Spinal cord (tissue), 10 donors: ENCODE measurements around the gene CFAP73. TPM values are rescaled to one million over a fixed set of nuclear protein-coding genes. Genes with fewer than 3 reads are reported as not detected.
A peak's percentile ranks its signal among the peaks of the same experiment; 100 is the strongest.
"Not testable (repeated sequence)": the region's sequence is repeated elsewhere in the genome, so short reads cannot be mapped to it uniquely, and the experiment has no call there.

ENCODE experiments used
- DNase-seq, 6 donors: peaks; one replicate each; pipeline versions ENCODE4 v3.0.0 to v3.0.0-alpha.2; 2013 to 2015; ENCODE audit warnings: low spot score in 6 of 6, low read depth in 4 of 6
- H3K27ac ChIP-seq: one replicate; pipeline ENCODE4 v1.5.1; 2013; ENCODE audit warnings: low read depth, low read length, control low read depth
- H3K27me3 ChIP-seq: one replicate; pipeline ENCODE4 v1.6.1; 2013; ENCODE audit warnings: low read length; ENCODE audit not compliant: control insufficient read depth, insufficient read depth
- H3K36me3 ChIP-seq: one replicate; pipeline ENCODE4 v1.6.1; 2013; ENCODE audit warnings: low read length; ENCODE audit not compliant: control insufficient read depth, insufficient read depth
- H3K4me1 ChIP-seq: one replicate; pipeline ENCODE4 v1.6.1; 2013; ENCODE audit warnings: low read length; ENCODE audit not compliant: control insufficient read depth, insufficient read depth
- H3K4me3 ChIP-seq: one replicate; pipeline ENCODE4 v1.5.1; 2013; ENCODE audit warnings: low read depth, low read length, control low read depth
- H3K9me3 ChIP-seq: one replicate; pipeline ENCODE4 v1.6.1; 2013; ENCODE audit warnings: low read length; ENCODE audit not compliant: control insufficient read depth, insufficient read depth
- WGBS: methylation state at CpG from one replicate; pipeline ENCODE4 v1.1.5; 2013; ENCODE audit warnings: missing lambda C conversion rate; ENCODE audit not compliant: insufficient coverage; 5-methylcytosine and 5-hydroxymethylcytosine counted together
- polyA plus RNA-seq, 2 donors: library from polyadenylated mRNA; unstranded; fragments of 120-200 nt; gene quantifications; one replicate each; pipeline ENCODE4 v1.2.1, GENCODE V29; 2013; ENCODE audit not compliant: insufficient read length in 2 of 2
- total RNA-seq, 2 donors: library from RNA; depleted of rRNA in 1 of 2; stranded (reverse); fragments of 120-200 nt in 1 of 2; fragments of >200 nt in 1 of 2; gene quantifications; one replicate each; pipeline versions ENCODE4 v1.2.3 to v1.2.4, GENCODE V29; 2013 to 2014
- donor health status: healthy.

Gene CFAP73
- total and polyA plus RNA-seq, 4 donors, result 1.2 to 14.9 (median 10.0) TPM

GRCh38 chr12:113138826-113139225 is 10.7 kb upstream of the CFAP73 start:
- no peak overlapping the region for H3K4me3 ChIP-seq
- no peak overlapping the region for H3K27ac ChIP-seq
- H3K4me1 ChIP-seq, result peaks cover 35% of the 10 kb centered on the region
- WGBS, result 66% methylated on average over 2 of the region's 3 CpGs
- no peaks in the 10 kb centered on the region for H3K9me3 ChIP-seq
- no peaks in the 10 kb centered on the region for H3K36me3 ChIP-seq
- DNase-seq, result no peak
- H3K27me3 ChIP-seq, result peaks cover 21% of the 10 kb centered on the region

DNA sequence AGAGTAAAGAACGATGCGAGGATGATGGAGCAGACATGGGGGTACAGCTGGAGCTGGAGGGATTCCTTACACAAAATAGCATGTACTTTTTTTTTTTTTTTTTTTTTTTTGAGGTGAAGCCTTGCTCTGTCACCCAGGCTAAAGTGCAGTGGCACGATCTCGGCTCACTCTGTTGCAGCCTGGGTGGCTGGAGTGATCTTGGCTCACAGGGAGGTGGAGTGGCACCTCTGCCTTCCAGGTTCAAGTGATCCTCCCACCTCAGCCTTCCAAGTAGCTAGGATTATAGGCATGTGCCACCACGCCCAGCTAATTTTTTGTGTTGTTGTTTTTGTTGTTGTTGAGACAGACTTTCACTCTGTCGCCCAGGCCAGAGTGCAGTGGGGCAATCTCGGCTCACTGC is 8.8 kb upstream of the CFAP73 start:
- no peaks in the 10 kb centered on the region for H3K9me3 ChIP-seq
- DNase-seq, result no peak
- no peak overlapping the region for H3K27ac ChIP-seq
- WGBS, result 90% methylated on average over 3 of the region's 7 CpGs
- peaks cover 9% of the 10 kb centered on the region for H3K27me3 ChIP-seq
- peaks cover 19% of the 10 kb centered on the region for H3K4me1 ChIP-seq
- H3K36me3 ChIP-seq, result no peaks in the 10 kb centered on the region
- H3K4me3 ChIP-seq, result no peak overlapping the region

- H3K27me3 ChIP-seq, DNase-seq, H3K4me3 ChIP-seq, H3K36me3 ChIP-seq, H3K9me3 ChIP-seq, H3K27ac ChIP-seq: not testable (repeated sequence)
- peaks cover 14% of the 10 kb centered on the region for H3K4me1 ChIP-seq
- WGBS, result 100% methylated on average over 2 of the region's 3 CpGs
These were observed 7.8 kb upstream of the CFAP73 start for GRCh38 chr12:113141716-113142115.

DNA sequence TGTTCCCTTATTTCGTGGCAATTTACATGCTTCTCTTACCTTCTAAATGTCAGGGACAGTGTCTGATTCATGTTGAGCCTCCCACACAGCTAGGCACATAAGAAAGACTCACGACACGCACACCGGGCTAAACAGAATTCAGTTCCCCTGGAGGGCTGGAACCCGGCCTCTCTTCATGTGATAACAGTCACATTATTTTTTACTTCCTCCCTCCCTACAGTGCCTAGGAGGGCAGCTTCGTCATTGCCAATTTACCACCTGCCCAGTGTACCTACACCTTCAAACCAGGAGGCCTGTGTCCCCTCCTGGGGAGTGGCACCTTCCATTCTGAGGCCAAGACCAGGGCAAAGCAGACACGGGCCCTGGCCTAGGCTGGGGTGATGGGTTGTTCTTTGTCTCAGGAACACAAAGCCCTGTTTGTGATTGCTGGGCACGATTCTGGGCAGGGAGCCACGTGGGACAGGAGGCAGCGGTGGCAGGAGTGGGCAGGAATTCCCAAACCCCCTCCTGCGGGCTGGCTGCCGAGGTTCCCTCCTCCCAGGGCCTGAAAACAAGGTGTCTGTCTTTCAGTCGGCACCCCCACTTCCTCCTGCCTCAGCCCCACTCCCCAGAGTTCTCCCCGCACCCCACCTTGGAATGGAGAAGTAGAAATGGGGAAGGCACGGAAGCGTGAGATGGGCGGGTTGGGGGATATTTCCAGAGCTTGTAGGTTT is 7.2 kb upstream of the CFAP73 start:
- Histone ChIP-seq H3K27ac (no peak overlapping the region), H3K4me1 (peaks cover 14% of the 10 kb centered on the region), H3K4me3 (no peak overlapping the region), H3K36me3 (no peaks in the 10 kb centered on the region), H3K27me3 (no peaks in the 10 kb centered on the region), H3K9me3 (peaks cover 1% of the 10 kb centered on the region)
- 24% methylated on average over 11 of the region's 17 CpGs for WGBS
- peak in 2 of 6 donors; percentile 77 to 83 for DNase-seq

DNA sequence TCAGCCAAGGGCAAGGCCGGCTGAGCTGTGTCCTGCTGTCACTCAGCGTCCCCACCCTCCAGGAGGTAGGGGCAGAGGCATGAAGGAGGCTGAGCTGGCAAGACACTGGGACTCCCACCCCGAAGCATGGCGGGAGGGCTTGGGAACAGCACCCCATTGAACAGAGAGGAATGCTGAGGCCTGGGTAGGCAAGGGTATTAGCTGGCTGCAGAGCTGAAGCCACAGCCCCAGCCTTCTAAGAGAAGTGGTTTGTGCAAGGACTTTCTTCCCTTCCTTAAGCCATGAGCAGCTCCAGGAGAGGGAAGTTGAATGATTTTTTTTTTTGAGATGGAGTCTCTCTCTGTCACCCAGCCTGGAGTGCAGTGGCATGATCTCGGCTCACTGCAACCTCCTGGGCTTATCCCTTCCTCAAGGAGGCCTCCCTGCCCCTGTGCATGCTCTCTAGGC is 6.6 kb upstream of the CFAP73 start:
- 63% methylated on average over 3 of the region's 5 CpGs for WGBS
- Histone ChIP-seq H3K36me3 (no peaks in the 10 kb centered on the region), H3K27ac (no peak overlapping the region), H3K9me3 (peaks cover 1% of the 10 kb centered on the region), H3K4me3 (no peak overlapping the region), H3K4me1 (peaks cover 14% of the 10 kb centered on the region), H3K27me3 (no peaks in the 10 kb centered on the region)
- DNase-seq, result no peak

DNA sequence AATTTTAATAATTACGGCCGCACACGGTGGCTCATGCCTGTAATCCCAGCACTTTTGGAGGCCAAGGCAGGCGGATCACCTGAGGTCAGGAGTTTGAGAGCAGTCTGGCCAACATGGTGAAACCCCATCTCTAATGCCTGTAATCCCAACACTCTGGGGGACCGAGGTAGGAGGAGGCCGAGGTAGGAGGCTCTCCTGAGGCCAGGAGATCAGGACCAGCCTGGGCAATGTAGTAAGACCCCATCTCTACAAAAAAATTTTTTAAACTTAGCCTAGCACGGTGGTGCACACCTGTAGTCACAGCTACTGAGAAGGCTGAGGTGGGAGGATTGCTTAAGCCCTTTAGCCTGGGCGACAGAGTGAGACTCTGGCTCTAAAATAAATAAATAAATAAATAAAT is 5.6 kb upstream of the CFAP73 start:
- no peak overlapping the region for H3K4me3 ChIP-seq
- no peaks in the 10 kb centered on the region for H3K27me3 ChIP-seq
- no peak for DNase-seq
- H3K4me1 ChIP-seq, result peaks cover 15% of the 10 kb centered on the region
- 94% methylated on average over 3 of the region's 8 CpGs for WGBS
- no peak overlapping the region for H3K27ac ChIP-seq
- peaks cover 1% of the 10 kb centered on the region for H3K9me3 ChIP-seq
- no peaks in the 10 kb centered on the region for H3K36me3 ChIP-seq

GRCh38 chr12:113144806-113145205 is 4.7 kb upstream of the CFAP73 start:
- H3K27ac ChIP-seq, result no peak overlapping the region
- DNase-seq, result no peak

GRCh38 chr12:113145720-113146551 is 3.6 kb upstream of the CFAP73 start:
- Histone ChIP-seq H3K27ac (no peak overlapping the region), H3K4me3 (no peak overlapping the region), H3K27me3 (no peaks in the 10 kb centered on the region), H3K36me3 (no peaks in the 10 kb centered on the region), H3K4me1 (peaks cover 32% of the 10 kb centered on the region), H3K9me3 (peaks cover 1% of the 10 kb centered on the region)
- 61% methylated on average over 2 of the region's 12 CpGs for WGBS
- DNase-seq, result no peak

More at GRCh38 chr12:113144806-113145205, 4.7 kb upstream of the CFAP73 start:
- peaks cover 1% of the 10 kb centered on the region for H3K9me3 ChIP-seq
- H3K4me1 ChIP-seq, result peaks cover 23% of the 10 kb centered on the region
- H3K4me3 ChIP-seq, result no peak overlapping the region
- no peaks in the 10 kb centered on the region for H3K27me3 ChIP-seq
- H3K36me3 ChIP-seq, result no peaks in the 10 kb centered on the region
- WGBS, result 100% methylated on average over 2 of the region's 5 CpGs

DNA sequence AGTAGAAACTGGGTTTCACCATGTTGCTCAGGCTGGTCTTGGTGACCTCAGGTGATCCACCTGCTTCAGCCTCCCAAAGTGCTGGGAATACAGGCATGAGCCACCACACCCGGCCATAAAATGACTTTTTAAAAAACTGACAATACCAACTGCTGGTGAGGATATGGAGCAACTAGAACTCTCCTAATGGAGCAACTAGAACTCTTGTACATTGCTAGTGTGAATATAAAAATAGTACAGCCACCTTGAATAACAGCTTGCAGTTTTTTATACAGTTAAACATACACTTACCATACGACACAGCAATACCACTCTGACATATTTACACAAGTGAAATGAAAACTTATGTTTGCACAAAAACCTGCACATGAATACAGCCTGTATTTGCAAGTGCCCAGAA is 2.5 kb upstream of the CFAP73 start:
- no peak overlapping the region for H3K27ac ChIP-seq
- peaks cover 2% of the 10 kb centered on the region for H3K27me3 ChIP-seq
- DNase-seq, result no peak
- H3K4me1 ChIP-seq, result peaks cover 30% of the 10 kb centered on the region
- peaks cover 1% of the 10 kb centered on the region for H3K9me3 ChIP-seq
- no CpG with 5 or more reads among the region's 2 CpGs for WGBS
- no peak overlapping the region for H3K4me3 ChIP-seq
- no peaks in the 10 kb centered on the region for H3K36me3 ChIP-seq
